Right lobe of liver (tissue), 6 donors: ENCODE measurements around the gene NBEA. TPM values are rescaled to one million over a fixed set of nuclear protein-coding genes. Genes with fewer than 3 reads are reported as not detected.

ENCODE experiments used
- ATAC-seq, 4 donors: fragments of 200-7000 bp; cut with Tn5 transposase; one replicate each; pipeline ENCODE4 v1.9.1; 2020; ENCODE audit warnings: mild to moderate bottlenecking in 4 of 4, moderate library complexity in 4 of 4
- DNase-seq, 3 donors: peaks; one replicate each; pipeline ENCODE4 v3.0.0-alpha.2; 2020
- H3K27ac ChIP-seq, 3 donors: fragments of 200-600 bp; one replicate each; pipeline ENCODE4 v1.8.0; 2022
- H3K27me3 ChIP-seq, 2 donors: fragments of 200-600 bp; one replicate each; pipeline ENCODE4 v1.8.0; 2022
- H3K36me3 ChIP-seq, 4 donors: fragments of 200-600 bp; sonication (generic) in 1 of 4; one replicate each; pipeline versions ENCODE4 v1.5.1 to v1.8.0; 2017 to 2022; ENCODE audit warnings: control low read depth in 1 of 4
- H3K4me1 ChIP-seq, 4 donors: fragments of 200-600 bp; sonication (generic) in 1 of 4; one replicate each; pipeline versions ENCODE4 v1.5.1 to v1.8.0; 2017 to 2022; ENCODE audit warnings: control low read depth in 1 of 4
- H3K4me3 ChIP-seq, 3 donors: fragments of 200-600 bp; one replicate each; pipeline ENCODE4 v1.8.0; 2022
- H3K9me3 ChIP-seq, 4 donors: fragments of 200-600 bp; sonication (generic) in 1 of 4; one replicate each; pipeline versions ENCODE4 v1.5.1 to v1.8.0; 2017 to 2022; ENCODE audit warnings: control low read depth in 1 of 4
- CTCF ChIP-seq, 4 donors: fragments of 200-600 bp in 3 of 4; fragments of 450-650 bp in 1 of 4; IDR thresholded peaks; one replicate each; pipeline versions ENCODE4 v1.5.1 to v1.8.0; 2016 to 2022; ENCODE audit warnings: antibody characterized with exemption in 4 of 4, mild to moderate bottlenecking in 2 of 4
- POLR2A ChIP-seq: fragments of 450-650 bp; IDR thresholded peaks from one replicate; pipeline ENCODE4 v1.6.1; 2017; ENCODE audit warnings: antibody characterized with exemption, mild to moderate bottlenecking
- WGBS: methylation state at CpG from one replicate; pipeline ENCODE4 v1.1.6; 2018; ENCODE audit warnings: low coverage, low lambda C conversion rate; ENCODE audit not compliant: insufficient coverage; ENCODE audit errors: missing lambda C conversion rate; 5-methylcytosine and 5-hydroxymethylcytosine counted together
- intact Hi-C, 2 donors: fragments of 100-400 bp; cut with DNase I; formaldehyde crosslinking; loops; one replicate each; pipeline versions ENCODE4 v1.11.2 to v1.14.1; 2022
- total RNA-seq, 6 experiments: library from RNA; depleted of rRNA in 2 of 6; stranded (reverse); fragments of >200 nt in 2 of 6; fragmentation: NEBNext Ultra II Directional in 3 of 6; extraction: Animal tissue kit (Norgen Biotek cat#: 25700) in 3 of 6; gene quantifications; one replicate each; pipeline versions ENCODE4 v1.1.0 to v1.2.4, GENCODE V29; 2016 to 2023
- donor health status: DM: no; HTN: yes; CAD: no.
- donor health status: DM: no; HTN: no; CAD: no.
- donor health status: DM: no; HTN: no; CAD: no.
- donor health status: DM: no; HTN: yes; CAD: no.
- donor health status: DM: no; HTN: yes; CAD: no.

The NBEA gene
- total RNA-seq, 6 experiments from 2014 or later = 0.62 to 1.7 (median 0.75) TPM

DNA sequence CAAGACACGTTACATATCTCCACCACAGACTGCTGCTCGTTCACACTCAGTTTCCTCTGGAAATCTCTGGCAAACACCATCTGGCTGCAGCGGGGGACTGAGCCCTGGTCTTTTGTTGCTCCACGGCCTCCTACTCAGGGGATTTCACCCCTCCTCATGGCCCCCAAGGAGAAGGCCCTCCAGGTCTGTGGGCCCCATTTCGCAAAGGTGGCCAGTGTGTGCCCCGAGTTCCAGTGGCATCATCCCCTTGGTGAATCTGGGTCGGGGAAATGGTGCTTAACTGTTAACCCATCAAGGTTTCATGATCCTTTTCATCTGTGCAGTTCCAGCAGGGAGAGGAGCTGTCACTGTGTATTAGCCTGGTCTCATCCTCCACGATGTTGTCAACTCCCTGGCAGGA is 769.8 kb downstream of the NBEA start:
- intact Hi-C loops = no loop called here
- no peak overlapping the region for H3K27ac ChIP-seq
- WGBS = 51% methylated on average over 6 of the region's 8 CpGs

DNA sequence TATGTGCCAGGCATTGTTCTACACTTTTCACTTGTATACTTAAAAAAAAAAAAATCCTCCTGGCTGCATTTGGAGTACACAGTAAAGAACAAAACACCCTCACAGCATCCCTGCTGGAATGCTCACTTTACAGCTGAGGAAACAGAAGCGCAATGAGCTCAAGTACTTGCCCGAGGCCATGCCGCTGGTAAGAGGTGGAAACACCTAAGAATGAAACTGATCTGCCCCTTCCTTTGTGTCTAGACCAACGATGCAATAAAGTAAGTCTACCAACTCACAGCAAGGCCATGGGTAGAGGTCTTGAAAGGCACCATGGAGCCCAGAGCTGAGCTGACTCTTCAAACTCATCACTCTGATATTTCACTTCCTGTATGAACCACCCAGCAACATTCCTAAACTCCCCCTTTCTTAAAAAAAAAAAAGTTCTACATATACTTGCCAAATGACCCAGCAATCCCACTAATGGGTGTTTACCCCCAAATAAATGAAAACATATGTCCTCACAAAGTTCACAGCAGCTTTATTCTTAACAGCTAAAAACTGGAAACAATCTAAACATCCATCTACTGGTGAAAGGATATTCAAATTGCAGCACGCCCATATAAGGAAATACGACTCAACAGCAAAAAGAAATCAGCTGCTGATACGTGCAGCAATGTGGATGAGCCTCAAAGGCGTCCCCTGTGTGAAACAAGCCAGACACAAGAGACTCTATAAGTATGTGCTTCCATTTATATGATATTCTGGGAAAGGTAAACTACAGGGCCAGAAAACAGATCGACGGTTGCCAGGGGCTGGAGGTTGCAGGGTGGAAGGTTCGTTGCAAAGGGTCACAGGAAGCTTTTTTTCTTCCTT is 771.1 kb downstream of the NBEA start:
- Histone ChIP-seq H3K27me3 (no peaks in the 10 kb centered on the region), H3K4me3 (no peak overlapping the region), H3K27ac (no peak overlapping the region), H3K9me3 (no peaks in the 10 kb centered on the region), H3K4me1 (no peaks in the 10 kb centered on the region), H3K36me3 (no peaks in the 10 kb centered on the region)
- no peak for TF ChIP-seq CTCF (IDR thresholded peaks at IDR 0.05)
- no peak for TF ChIP-seq POLR2A
- DNase-seq = no peak
- no peak for ATAC-seq
- intact Hi-C loops = no loop called here
- 52% methylated on average over 11 of the region's 11 CpGs for WGBS

More for the DNA sequence above, 769.8 kb downstream of the NBEA start:
- H3K9me3 ChIP-seq = no peaks in the 10 kb centered on the region
- no peak for ATAC-seq
- no peaks in the 10 kb centered on the region for H3K36me3 ChIP-seq
- no peak for DNase-seq
- H3K27me3 ChIP-seq = no peaks in the 10 kb centered on the region
- H3K4me1 ChIP-seq = no peaks in the 10 kb centered on the region
- no peak overlapping the region for H3K4me3 ChIP-seq
- TF ChIP-seq CTCF (IDR thresholded peaks at IDR 0.05) (no peak), POLR2A (no peak)

- no peaks in the 10 kb centered on the region for H3K4me1 ChIP-seq
- no peaks in the 10 kb centered on the region for H3K36me3 ChIP-seq
- H3K9me3 ChIP-seq = no peaks in the 10 kb centered on the region
- no peak overlapping the region for H3K27ac ChIP-seq
- no peak for TF ChIP-seq POLR2A
- no peak for TF ChIP-seq CTCF (IDR thresholded peaks at IDR 0.05)
- no peaks in the 10 kb centered on the region for H3K27me3 ChIP-seq
- no peak for ATAC-seq
- WGBS = 73% methylated on average over 6 of the region's 6 CpGs
- H3K4me3 ChIP-seq = no peak overlapping the region
- no peak for DNase-seq
- intact Hi-C loops = no loop called here
Observed at GRCh38 chr13:35714121-35714520, 772.1 kb downstream of the NBEA start.

DNA sequence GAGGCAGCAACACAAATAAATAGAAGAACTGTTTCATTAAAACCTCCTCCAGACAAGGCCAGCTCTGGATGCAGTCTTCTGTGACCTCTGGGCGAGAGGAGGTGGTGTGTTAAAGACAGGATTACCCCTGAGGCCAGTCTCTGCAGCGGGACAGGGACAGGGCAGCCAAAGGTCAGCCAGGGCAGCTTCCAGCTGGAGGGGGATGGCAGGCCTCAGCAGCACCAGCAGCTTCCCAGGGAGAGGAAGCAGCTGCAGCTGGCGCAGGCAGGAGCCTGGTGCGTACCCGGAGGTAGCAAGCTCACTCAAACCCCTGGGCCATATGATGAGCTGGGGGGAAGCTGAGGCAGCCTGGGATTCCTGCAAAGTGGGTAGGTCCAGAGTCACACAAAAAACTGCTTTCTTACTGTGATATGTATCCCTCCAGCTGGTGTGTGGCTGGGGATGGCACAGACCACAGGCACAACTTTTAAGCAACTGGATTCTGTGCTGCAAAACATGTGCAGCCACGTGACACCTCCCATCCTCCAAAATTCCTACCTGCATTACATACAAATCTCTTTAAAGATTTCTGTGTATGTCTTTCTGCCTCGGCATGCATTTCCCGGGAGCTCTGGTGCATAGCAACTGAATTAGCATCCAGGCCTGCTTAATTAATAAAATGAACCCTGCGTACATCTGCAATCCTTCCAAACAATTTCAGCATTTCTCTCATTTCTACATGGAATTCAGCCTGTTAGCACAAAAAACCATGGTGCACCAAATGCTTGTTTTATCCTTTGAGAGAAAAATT is 772.7 kb downstream of the NBEA start:
- H3K27me3 ChIP-seq = no peaks in the 10 kb centered on the region
- no peaks in the 10 kb centered on the region for H3K4me1 ChIP-seq
- intact Hi-C loops = no loop called here
- WGBS = 66% methylated on average over 3 of the region's 9 CpGs
- ATAC-seq = no peak
- H3K9me3 ChIP-seq = no peaks in the 10 kb centered on the region
- no peak for TF ChIP-seq CTCF (IDR thresholded peaks at IDR 0.05)
- TF ChIP-seq POLR2A = no peak
- no peak for DNase-seq
- H3K36me3 ChIP-seq = no peaks in the 10 kb centered on the region
- no peak overlapping the region for H3K4me3 ChIP-seq
- no peak overlapping the region for H3K27ac ChIP-seq
